ENCODE measurements around the gene ITGA8. TPM values are rescaled to one million over a fixed set of nuclear protein-coding genes. Genes with fewer than 3 reads are reported as not detected.

ITGA8 gene
- total RNA-seq, 1 experiment from 2014 or later = 0.02 TPM

GRCh38 chr10:15724683-15725082 is 5.0 kb upstream of the ITGA8 start:
- no TSS peak for BruUV-seq (replicated peaks)
- Histone ChIP-seq H4K20me1 (ENCODE audit: insufficient read depth) (no peaks in the 10 kb centered on the region), H3K27ac (ENCODE audit: low read depth, low read length) (no peak overlapping the region), H2AFZ (ENCODE audit: low read depth, low read length, poor library complexity, severe bottlenecking) (no peak overlapping the region), H3K9me3 (ENCODE audit: control insufficient read depth in 1 of 2, insufficient read depth in 1 of 2, low read depth in 1 of 2, low read length in 2 of 2) (no peaks in the 10 kb centered on the region), H3K9ac (ENCODE audit: low read length) (no peak overlapping the region), H3K9me2 (ENCODE audit: insufficient read depth) (no peaks in the 10 kb centered on the region), H3K4me2 (ENCODE audit: low read length) (no peak overlapping the region), H3K4me3 (replicated peaks in 1 of 2; ENCODE audit: low read depth in 1 of 2, low read length in 2 of 2) (no peak overlapping the region), H3K27me3 (ENCODE audit: insufficient read depth, low read length) (peaks cover 17% of the 10 kb centered on the region), H3K79me2 (ENCODE audit: insufficient read depth, low read length) (no peaks in the 10 kb centered on the region), H3K36me3 (ENCODE audit: control insufficient read depth in 1 of 2, insufficient read depth in 2 of 2, low read length in 2 of 2) (no peaks in the 10 kb centered on the region), H3K4me1 (ENCODE audit: control insufficient read depth in 1 of 2, insufficient read depth in 2 of 2, low read length in 2 of 2) (no peaks in the 10 kb centered on the region)
- intact Hi-C loops (cut with micrococcal nuclease) = loop anchor here (1.0 to 5.0 kb wide), 4 partner anchors 75 to 298 kb away; no protein-coding TSS in a partner anchor
- DNase-seq (ENCODE audit: low read depth, low spot score) = no peak
- TF ChIP-seq POLR2A (IDR thresholded peaks at IDR 0.05; ENCODE audit: borderline replicate concordance, extremely low read depth, insufficient read depth, insufficient read length) = no peak
- TF ChIP-seq SP1 (IDR thresholded peaks at IDR 0.05; ENCODE audit: low read depth) = no peak
- no peak for TF ChIP-seq CBX3 (IDR thresholded peaks at IDR 0.05; ENCODE audit: low read depth)
- no peak for TF ChIP-seq CEBPB (IDR thresholded peaks at IDR 0.05; ENCODE audit: low read depth)
- TF ChIP-seq FOSL1 (IDR thresholded peaks at IDR 0.05; ENCODE audit: low read depth) = no peak
- TF ChIP-seq TCF7L2 (IDR thresholded peaks at IDR 0.05; ENCODE audit: borderline replicate concordance, extremely low read depth, insufficient read depth, insufficient read length) = no peak
- no peak for TF ChIP-seq ZFX (IDR thresholded peaks at IDR 0.05)
- ChIA-PET POLR2A (no interaction called here), CTCF (interaction anchor here (1.1 kb wide), 1 partner anchor 9 kb away, joined by 3 read pairs; no protein-coding TSS in a partner anchor), RAD21 (ENCODE audit: low non-redundant PET in 1 of 2, low total read pairs in 2 of 2, uncharacterized antibody in 2 of 2, unreplicated experiment in 2 of 2) (no interaction called here)
- ATAC-seq = no peak

GRCh38 chr10:15723803-15724202 is 4.1 kb upstream of the ITGA8 start:
- BruUV-seq (replicated peaks) = no TSS peak
- ChIA-PET CTCF (interaction anchor here (1.1 kb wide), 1 partner anchor 9 kb away, joined by 3 read pairs; no protein-coding TSS in a partner anchor), POLR2A (no interaction called here), RAD21 (ENCODE audit: low non-redundant PET in 1 of 2, low total read pairs in 2 of 2, uncharacterized antibody in 2 of 2, unreplicated experiment in 2 of 2) (no interaction called here)
- intact Hi-C loops (cut with micrococcal nuclease) = loop anchor here (2.0 kb wide), 1 partner anchor 297 kb away; no protein-coding TSS in a partner anchor
- Histone ChIP-seq H3K4me3 (replicated peaks in 1 of 2; ENCODE audit: low read depth in 1 of 2, low read length in 2 of 2) (no peak overlapping the region), H3K36me3 (ENCODE audit: control insufficient read depth in 1 of 2, insufficient read depth in 2 of 2, low read length in 2 of 2) (no peaks in the 10 kb centered on the region), H3K4me1 (ENCODE audit: control insufficient read depth in 1 of 2, insufficient read depth in 2 of 2, low read length in 2 of 2) (no peaks in the 10 kb centered on the region), H3K9me2 (ENCODE audit: insufficient read depth) (no peaks in the 10 kb centered on the region), H3K27ac (ENCODE audit: low read depth, low read length) (no peak overlapping the region), H4K20me1 (ENCODE audit: insufficient read depth) (no peaks in the 10 kb centered on the region), H3K9me3 (ENCODE audit: control insufficient read depth in 1 of 2, insufficient read depth in 1 of 2, low read depth in 1 of 2, low read length in 2 of 2) (no peaks in the 10 kb centered on the region), H3K27me3 (ENCODE audit: insufficient read depth, low read length) (peaks cover 17% of the 10 kb centered on the region), H2AFZ (ENCODE audit: low read depth, low read length, poor library complexity, severe bottlenecking) (no peak overlapping the region), H3K4me2 (ENCODE audit: low read length) (no peak overlapping the region), H3K79me2 (ENCODE audit: insufficient read depth, low read length) (no peaks in the 10 kb centered on the region), H3K9ac (ENCODE audit: low read length) (no peak overlapping the region)
- TF ChIP-seq CBX3 (IDR thresholded peaks at IDR 0.05; ENCODE audit: low read depth) (no peak), SP1 (IDR thresholded peaks at IDR 0.05; ENCODE audit: low read depth) (no peak), ZBTB33 (IDR thresholded peaks at IDR 0.05; ENCODE audit: extremely low read depth, insufficient replicate concordance, low read length) (no peak), MAX (IDR thresholded peaks at IDR 0.05) (no peak), ATF3 (IDR thresholded peaks at IDR 0.05) (no peak), SRF (IDR thresholded peaks at IDR 0.05; ENCODE audit: low read depth) (no peak), ELF1 (IDR thresholded peaks at IDR 0.05; ENCODE audit: borderline replicate concordance, low read depth) (no peak), EGR1 (IDR thresholded peaks at IDR 0.05; ENCODE audit: low read depth) (no peak), POLR2AphosphoS5 (IDR thresholded peaks at IDR 0.05; ENCODE audit: low read depth, low read length) (no peak), RAD21 (IDR thresholded peaks at IDR 0.05; ENCODE audit: low read depth) (no peak), EZH2 (IDR thresholded peaks at IDR 0.05) (no peak), ZFX (IDR thresholded peaks at IDR 0.05) (no peak), POLR2A (IDR thresholded peaks at IDR 0.05; ENCODE audit: borderline replicate concordance, extremely low read depth, insufficient read depth, insufficient read length) (no peak)
- ATAC-seq (no peak), DNase-seq (ENCODE audit: low read depth, low spot score) (no peak)
